Measurements from ENCODE around the gene CARD6. TPM values are rescaled to one million over a fixed set of nuclear protein-coding genes. Genes with fewer than 3 reads are reported as not detected.

The CARD6 gene
- total RNA-seq, 4 donors from 2014 or later, result 2.2 to 5.4 (median 3.6) TPM

- TF ChIP-seq POLR2A (IDR thresholded peaks at IDR 0.05) (peak in 1 of 2 donors; percentile 35), CTCF (IDR thresholded peaks at IDR 0.05) (no peak)
- WGBS, 2 donors, result 0% methylated on average over 32 to 43 of the region's 70 CpGs
- intact Hi-C loops (cut with DNase I; ENCODE audit: low total_unique reads), result no loop called here
- peak; percentile 78 to 96 for DNase-seq (ENCODE audit: low spot score in 2 of 2)
- H3K4me3 ChIP-seq (ENCODE audit: low read depth, poor library complexity, severe bottlenecking), result peak within 1 kb of the TSS; percentile 95
Measured at GRCh38 chr5:40798012-40798800, 43.0 kb upstream of the CARD6 start, which contains the start of gene PRKAA1. Gene PRKAA1, minus strand, starts transcription at chr5:40798374. Its CDS starts 185 bp downstream, at chr5:40798189.

GRCh38 chr5:40798801-40799210 is 42.4 kb upstream of the CARD6 start:
- DNase-seq (ENCODE audit: low spot score in 2 of 2), result no peak
- TF ChIP-seq POLR2A (IDR thresholded peaks at IDR 0.05) (no peak), CTCF (IDR thresholded peaks at IDR 0.05) (no peak)
- intact Hi-C loops (cut with DNase I; ENCODE audit: low total_unique reads), result no loop called here
- peak overlapping the region; percentile 59 for H3K4me3 ChIP-seq (ENCODE audit: low read depth, poor library complexity, severe bottlenecking)
- 2 to 4% methylated on average over 7 of the region's 7 CpGs for WGBS, 2 donors

GRCh38 chr5:40799258-40799657 is 41.9 kb upstream of the CARD6 start:
- no peak for DNase-seq (ENCODE audit: low spot score in 2 of 2)
- TF ChIP-seq CTCF (IDR thresholded peaks at IDR 0.05), result no peak
- no peak for TF ChIP-seq POLR2A (IDR thresholded peaks at IDR 0.05)
- WGBS, 2 donors, result 0 to 37% methylated on average over 1 of the region's 1 CpG
- H3K4me3 ChIP-seq (ENCODE audit: low read depth, poor library complexity, severe bottlenecking), result no peak overlapping the region
- intact Hi-C loops (cut with DNase I; ENCODE audit: low total_unique reads), result no loop called here

GRCh38 chr5:40801771-40802562 is 39.2 kb upstream of the CARD6 start:
- H3K4me3 ChIP-seq (ENCODE audit: low read depth, poor library complexity, severe bottlenecking), result no peak overlapping the region
- TF ChIP-seq CTCF (IDR thresholded peaks at IDR 0.05), result no peak
- TF ChIP-seq POLR2A (IDR thresholded peaks at IDR 0.05), result no peak
- no peak for DNase-seq (ENCODE audit: low spot score in 2 of 2)
- intact Hi-C loops (cut with DNase I; ENCODE audit: low total_unique reads), result no loop called here
- WGBS, 2 donors, result 82 to 86% methylated on average over 8 of the region's 8 CpGs

- no peak for DNase-seq (ENCODE audit: low spot score in 2 of 2)
- intact Hi-C loops (cut with DNase I; ENCODE audit: low total_unique reads), result no loop called here
- 3 to 89% methylated on average over 1 of the region's 1 CpG for WGBS, 2 donors
- H3K4me3 ChIP-seq (ENCODE audit: low read depth, poor library complexity, severe bottlenecking), result no peak overlapping the region
- TF ChIP-seq CTCF (IDR thresholded peaks at IDR 0.05) (no peak), POLR2A (IDR thresholded peaks at IDR 0.05) (no peak)
Measured at GRCh38 chr5:40812125-40812524, 29.0 kb upstream of the CARD6 start.
